GF-D8 (cell line): ENCODE measurements around the gene PAK3.

Experiments
- DNase-seq: peaks from one replicate; lab custom pipeline; 2025; lab: John Stamatoyannopoulos, UW

PAK3 gene

DNA sequence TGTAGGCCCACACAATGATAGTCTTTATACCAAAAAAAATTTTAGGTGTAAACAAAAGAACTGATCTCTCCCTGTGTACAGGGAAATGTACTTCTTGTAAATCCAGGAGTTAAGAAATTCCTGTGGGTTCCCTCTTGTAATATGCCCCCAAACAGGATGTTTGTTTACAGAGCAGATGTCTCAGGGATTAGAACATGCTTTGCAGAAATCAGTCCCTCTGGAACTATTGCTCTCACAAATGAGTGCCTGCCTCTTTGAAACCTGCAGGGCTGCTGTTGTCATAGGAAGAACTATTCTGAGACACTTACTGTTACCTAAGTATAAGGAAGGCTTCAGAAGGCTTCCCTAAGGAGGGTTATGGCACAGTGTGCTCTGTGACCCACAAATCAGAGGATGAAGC is 35.6 kb downstream of the PAK3 start:
- no peak for DNase-seq

- DNase-seq, result no peak
These were observed 37.4 kb downstream of the PAK3 start for GRCh38 chrX:111133389-111133788.

- no peak for DNase-seq
These were observed 49.9 kb downstream of the PAK3 start for GRCh38 chrX:111145878-111146277.

GRCh38 chrX:111151764-111152163 is 55.8 kb downstream of the PAK3 start:
- no peak for DNase-seq

DNA sequence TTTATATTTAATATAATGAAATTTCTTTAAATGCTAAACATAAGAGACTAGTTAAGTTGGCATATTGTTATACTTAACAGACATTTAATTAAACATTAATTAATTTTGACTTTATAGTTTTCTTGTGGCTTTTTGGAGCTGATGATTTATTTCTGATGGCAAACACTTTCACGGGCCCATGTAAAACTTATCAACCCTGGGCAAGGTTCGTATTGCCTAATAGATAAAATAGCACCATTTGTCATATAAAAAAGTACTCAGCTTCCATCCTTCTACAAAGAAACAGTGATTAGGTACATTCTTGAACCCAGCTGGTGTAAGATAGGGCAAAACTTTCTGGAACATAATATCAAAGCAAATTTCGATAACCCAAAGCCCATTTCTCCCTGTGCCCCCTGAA is 63.2 kb downstream of the PAK3 start:
- no peak for DNase-seq

DNA sequence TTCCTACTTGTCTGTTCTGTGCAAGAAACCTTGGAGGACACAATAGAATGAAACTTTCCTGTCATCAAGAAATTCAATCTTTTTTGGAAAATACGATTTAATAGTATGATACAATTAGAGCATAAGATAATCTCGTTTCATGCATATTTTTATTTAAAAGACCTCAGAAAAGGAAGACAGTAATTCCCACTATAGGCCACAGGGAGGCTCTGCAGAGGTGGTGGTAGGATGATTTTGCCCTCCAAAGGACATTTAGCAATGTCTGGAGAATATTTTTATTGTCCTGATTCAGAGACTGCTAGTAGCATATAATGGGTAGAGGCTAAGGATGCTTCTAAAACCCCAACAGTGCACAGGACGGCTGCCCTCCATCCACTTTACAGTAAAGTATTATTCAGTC is 68.7 kb downstream of the PAK3 start:
- DNase-seq, result no peak

GRCh38 chrX:111165902-111166301 is 69.9 kb downstream of the PAK3 start:
- DNase-seq, result no peak

- no peak for DNase-seq
These were observed 71.3 kb downstream of the PAK3 start for GRCh38 chrX:111167334-111167733.

- no peak for DNase-seq
These were observed 72.3 kb downstream of the PAK3 start for GRCh38 chrX:111168314-111168713.

- no peak for DNase-seq
These were observed 73.2 kb downstream of the PAK3 start for GRCh38 chrX:111169141-111169540.

DNA sequence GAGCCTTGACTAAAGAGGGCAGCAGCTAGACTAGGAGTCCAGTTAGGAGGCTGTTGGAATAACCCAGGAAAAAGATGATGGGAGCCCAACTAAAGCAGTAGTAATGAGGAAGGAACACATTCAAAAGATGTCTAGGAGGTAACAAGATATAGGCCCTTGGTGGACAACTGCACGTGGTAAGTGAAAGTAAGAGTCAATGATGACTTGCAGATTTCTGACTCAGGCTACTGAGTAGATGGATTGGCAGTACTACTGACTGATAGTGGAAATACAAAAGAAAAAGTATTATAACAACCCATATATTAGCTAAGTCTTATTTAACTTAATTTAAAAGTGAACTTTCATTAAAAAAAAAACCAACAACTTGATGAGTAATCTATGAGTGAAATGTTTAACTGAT is 74.0 kb downstream of the PAK3 start:
- no peak for DNase-seq

DNA sequence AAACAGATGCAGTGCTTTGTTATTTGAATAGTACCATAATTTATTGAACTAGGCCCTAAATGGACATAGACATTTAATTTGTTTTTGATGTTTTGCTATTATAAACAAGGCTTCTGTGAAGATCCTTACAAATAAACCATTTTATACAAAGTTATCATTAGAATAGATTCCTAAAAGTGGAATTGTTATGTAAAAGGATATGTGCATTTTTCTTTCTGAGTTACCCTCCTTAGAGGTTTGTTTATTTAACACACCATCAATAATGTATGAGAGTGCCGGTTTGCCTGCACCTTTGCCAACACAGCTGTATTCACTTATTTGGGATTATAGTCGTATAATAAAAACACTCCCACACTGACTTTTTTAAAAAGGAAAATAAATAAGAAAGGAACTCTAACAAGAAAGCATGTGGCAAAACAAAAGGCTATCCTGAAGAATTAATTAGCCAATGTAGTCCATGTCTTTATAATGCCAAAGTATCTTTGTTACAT is 84.8 kb downstream of the PAK3 start:
- DNase-seq, result no peak

- DNase-seq, result no peak
These were observed 86.0 kb downstream of the PAK3 start for GRCh38 chrX:111181951-111182350.

DNA sequence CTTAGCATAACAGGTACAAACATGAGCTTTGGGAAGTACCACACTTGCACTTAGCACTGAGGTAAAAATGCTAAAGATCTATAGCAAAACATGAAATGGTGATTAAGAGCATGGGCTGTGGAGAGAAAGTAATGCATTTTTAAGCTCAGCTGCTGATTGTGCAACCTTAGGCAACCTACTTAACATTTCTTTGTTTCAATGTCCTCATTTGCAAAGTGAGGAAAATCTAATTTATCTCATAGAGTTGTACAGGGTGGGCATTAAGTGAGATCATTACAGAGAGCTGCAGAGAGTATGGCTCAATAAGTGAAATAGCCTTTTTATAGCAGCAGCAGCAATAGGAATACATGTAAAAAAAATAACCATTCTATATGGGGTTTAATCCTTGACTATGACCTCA is 87.0 kb downstream of the PAK3 start:
- no peak for DNase-seq

DNA sequence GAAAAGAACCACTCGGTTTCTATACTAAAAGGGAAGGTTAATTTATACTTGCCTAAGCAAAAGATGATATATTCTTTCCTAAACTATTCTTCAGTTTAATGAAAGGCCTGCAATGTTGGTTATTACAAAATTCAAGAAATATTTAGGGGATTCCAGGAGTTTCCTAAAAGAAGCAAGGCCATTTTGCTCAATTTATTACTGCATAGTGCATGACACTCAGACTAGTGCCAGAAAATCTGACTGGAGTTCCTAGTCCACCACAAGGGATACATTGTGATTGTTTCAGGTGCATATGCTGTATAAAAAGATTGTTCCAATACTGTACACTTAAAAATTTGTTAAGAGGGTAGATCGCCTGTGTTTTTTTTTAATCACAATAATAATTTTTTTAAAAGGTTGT is 95.6 kb downstream of the PAK3 start:
- no peak for DNase-seq

DNA sequence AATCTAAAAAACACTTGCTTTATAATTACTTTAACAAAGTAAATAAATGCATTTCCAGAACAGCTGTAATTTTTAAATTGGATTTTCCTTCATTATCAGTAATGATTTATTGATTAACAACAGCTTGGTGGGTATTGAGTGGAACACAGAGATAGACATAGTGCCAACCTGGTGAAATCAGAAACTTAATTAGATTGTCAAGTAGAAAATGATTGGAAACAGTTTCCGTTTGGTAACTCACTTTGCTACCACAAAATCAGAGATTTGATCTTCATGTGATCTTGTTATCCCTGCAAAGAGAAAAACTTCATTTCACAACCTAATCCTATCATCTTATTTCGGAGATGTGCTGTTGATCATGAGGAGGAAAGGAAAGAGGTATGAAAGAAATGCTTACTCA is 103.5 kb downstream of the PAK3 start:
- DNase-seq, result no peak

DNA sequence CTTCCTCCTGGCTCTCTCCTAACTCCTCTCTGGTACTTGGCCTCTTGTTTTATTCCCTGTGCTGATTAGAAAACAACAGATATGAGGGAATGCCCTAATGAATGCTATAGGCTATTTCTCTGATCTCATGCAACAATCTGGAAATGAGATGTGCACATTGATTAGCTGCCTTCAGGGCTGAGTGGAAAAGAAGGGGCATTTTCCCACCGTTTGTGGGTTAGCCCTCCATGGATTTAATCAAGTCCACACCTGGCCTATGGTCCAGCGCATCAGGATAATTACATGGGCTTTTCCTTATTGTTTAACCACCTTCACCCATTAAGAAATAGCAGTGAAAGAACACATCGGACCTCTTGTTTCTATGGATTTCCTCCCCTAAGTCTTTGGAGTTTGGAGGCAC is 104.3 kb downstream of the PAK3 start:
- no peak for DNase-seq

GRCh38 chrX:111207851-111208250 is 111.9 kb downstream of the PAK3 start:
- DNase-seq, result no peak

DNA sequence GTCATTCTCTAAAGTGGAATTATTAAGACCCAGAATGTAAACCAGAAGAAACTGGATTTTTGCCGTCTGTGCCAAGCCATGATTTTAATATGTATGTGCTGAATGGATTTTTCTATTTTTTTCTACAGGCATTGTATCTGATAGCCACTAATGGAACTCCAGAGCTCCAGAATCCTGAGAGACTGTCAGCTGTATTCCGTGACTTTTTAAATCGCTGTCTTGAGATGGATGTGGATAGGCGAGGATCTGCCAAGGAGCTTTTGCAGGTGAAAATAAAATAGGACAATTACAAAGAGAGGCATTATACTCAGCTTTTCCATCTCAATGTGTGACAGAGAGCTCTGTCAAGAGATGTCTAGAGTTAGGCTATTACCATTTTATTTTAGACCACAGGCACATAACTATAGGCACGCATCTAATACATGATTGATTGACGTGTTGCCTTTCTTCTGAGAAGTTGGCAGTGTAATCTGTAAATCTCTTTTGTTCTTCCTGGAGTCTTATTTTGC is 120.4 kb downstream of the PAK3 start:
- DNase-seq, result no peak

- DNase-seq, result no peak
These were observed 148.3 kb downstream of the PAK3 start for GRCh38 chrX:111244235-111244750.

- no peak for DNase-seq
These were observed 159.1 kb downstream of the PAK3 start for GRCh38 chrX:111254896-111255693.

DNA sequence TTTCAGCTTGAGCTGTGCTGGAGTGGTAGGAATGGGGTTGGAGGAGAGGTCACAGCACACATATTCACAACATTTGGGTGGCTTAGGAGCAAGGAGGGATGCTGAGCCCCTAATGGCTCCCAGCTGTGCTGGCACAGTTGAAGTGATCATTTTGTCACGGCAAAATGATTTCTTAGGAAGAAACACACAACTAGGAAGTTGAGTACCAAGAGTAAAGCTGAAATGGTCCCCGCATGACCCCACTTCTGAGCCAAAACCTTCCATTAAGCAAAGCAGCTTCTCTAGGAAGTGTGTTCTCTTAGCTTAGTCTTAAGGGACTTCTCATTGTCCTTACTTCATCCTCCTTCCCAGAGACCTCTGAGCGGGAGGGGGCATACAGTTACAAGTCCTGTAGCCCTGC is 161.7 kb downstream of the PAK3 start:
- DNase-seq, result no peak

GRCh38 chrX:111259559-111259958 is 163.6 kb downstream of the PAK3 start:
- no peak for DNase-seq

DNA sequence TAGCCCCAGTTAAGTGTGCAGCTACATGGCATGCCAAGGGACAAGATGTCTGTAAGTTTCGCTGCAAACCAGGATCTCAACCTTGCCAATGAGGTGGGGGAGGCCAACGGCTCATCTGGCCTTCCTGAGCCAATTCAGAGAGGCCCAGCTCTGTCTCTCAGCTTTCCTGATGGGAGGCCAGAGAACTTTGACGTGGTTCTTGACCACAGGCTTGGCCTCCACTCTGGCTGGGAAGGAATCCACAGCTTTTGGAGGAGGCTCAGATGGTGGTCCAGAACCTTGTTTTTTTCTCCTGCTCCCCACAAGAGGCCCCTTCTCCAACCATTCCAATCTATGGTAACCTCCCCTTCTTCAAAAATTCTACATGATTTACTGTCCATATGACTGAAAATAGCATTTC is 164.5 kb downstream of the PAK3 start:
- DNase-seq, result no peak
